ENCODE data around the gene AP5M1.
"Not testable (repeated sequence)": the region's sequence is repeated elsewhere in the genome, so short reads cannot be mapped to it uniquely, and the experiment has no call there.

Gene AP5M1

GRCh38 chr14:57254884-57255283 is 13.9 kb upstream of the AP5M1 start:
- Histone ChIP-seq H3K36me3 (ENCODE audit: control insufficient read depth in 2 of 2, insufficient read depth in 2 of 2, low read length in 2 of 2) (peaks cover 0 to 3% of the 10 kb centered on the region in 2 donors), H3K27ac (ENCODE audit: low read length) (no peak overlapping the region), H3K9ac (ENCODE audit: low read length in 2 of 2) (no peak overlapping the region), H3K4me1 (ENCODE audit: control insufficient read depth, insufficient read depth, low read length) (no peaks in the 10 kb centered on the region), H3K9me3 (ENCODE audit: control insufficient read depth in 2 of 2, low read length in 2 of 2) (no peaks in the 10 kb centered on the region), H3K4me3 (ENCODE audit: low read length in 2 of 2) (no peak overlapping the region), H3K27me3 (ENCODE audit: control insufficient read depth in 1 of 2, insufficient read depth in 2 of 2, low read length in 2 of 2) (no peaks in the 10 kb centered on the region)

DNA sequence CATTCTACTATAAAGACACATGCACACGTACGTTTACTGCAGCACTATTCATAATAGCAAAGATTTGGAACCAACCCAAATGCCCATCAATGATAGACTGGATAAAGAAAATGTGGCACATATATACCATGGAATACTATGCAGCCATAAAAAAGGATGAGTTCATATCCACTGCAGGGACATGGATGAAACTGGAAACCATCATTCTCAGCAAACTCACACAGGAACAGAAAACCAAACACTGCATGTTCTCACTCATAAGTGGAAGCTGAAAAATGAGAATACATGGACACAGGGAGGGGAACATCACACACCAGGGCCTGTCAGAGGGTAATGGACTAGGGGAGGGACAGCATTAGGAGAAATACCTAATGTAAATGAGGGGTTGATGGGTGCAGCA is 10.6 kb upstream of the AP5M1 start:
- not testable (repeated sequence) for H3K4me1 ChIP-seq (ENCODE audit: control insufficient read depth, insufficient read depth, low read length); H3K27me3 ChIP-seq (ENCODE audit: control insufficient read depth in 1 of 2, insufficient read depth in 2 of 2, low read length in 2 of 2); H3K4me3 ChIP-seq (ENCODE audit: low read length in 2 of 2); H3K9me3 ChIP-seq (ENCODE audit: control insufficient read depth in 2 of 2, low read length in 2 of 2); H3K9ac ChIP-seq (ENCODE audit: low read length in 2 of 2); H3K36me3 ChIP-seq (ENCODE audit: control insufficient read depth in 2 of 2, insufficient read depth in 2 of 2, low read length in 2 of 2); H3K27ac ChIP-seq (ENCODE audit: low read length)

DNA sequence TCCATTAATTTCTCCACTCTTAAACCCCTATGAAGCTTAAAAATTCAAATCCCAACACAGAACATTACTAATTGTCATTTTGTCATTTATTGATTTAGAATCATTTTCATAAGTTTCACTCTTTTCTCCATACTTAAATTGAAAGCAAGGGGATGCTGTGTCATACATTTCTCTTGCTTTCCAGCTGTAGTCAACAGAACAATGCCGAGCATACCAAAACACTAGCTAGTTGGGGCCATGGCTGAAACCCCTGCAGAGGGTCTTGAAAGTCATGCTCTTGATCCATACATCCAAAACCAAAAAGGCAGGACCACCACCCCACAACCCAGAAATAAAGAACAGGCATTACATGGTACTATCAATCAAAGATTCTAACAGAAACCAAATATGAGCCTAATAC is 9.1 kb upstream of the AP5M1 start:
- H3K9me3 ChIP-seq (ENCODE audit: control insufficient read depth in 2 of 2, low read length in 2 of 2): no peaks in the 10 kb centered on the region

DNA sequence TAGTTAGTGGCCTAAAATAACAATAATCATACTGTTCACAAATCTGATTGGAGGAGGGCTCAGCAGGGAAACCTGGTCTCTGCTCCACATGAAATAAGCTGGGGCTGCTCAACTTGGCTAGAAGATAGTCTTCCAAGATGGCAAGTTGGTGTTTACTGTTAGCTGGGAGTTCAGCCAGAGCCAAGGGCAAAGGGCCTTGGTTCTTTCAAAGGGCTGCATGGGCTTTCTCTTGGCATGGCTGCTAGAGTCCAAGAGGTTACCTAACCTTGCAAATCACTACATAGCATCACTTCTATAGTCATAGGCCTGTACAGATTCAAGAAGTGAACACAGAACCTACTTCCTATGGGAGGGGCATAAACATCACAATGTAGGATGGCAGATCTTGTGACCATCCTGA is 7.2 kb upstream of the AP5M1 start:
- no peaks in the 10 kb centered on the region for H3K9me3 ChIP-seq (ENCODE audit: control insufficient read depth in 2 of 2, low read length in 2 of 2)
- no peak overlapping the region for H3K4me3 ChIP-seq (ENCODE audit: low read length in 2 of 2)
- peaks cover 3% of the 10 kb centered on the region for H3K4me1 ChIP-seq (ENCODE audit: control insufficient read depth, insufficient read depth, low read length)
- H3K27me3 ChIP-seq (ENCODE audit: control insufficient read depth in 1 of 2, insufficient read depth in 2 of 2, low read length in 2 of 2): no peaks in the 10 kb centered on the region
- H3K27ac ChIP-seq (ENCODE audit: low read length): no peak overlapping the region
- no peak overlapping the region for H3K9ac ChIP-seq (ENCODE audit: low read length in 2 of 2)
- H3K36me3 ChIP-seq (ENCODE audit: control insufficient read depth in 2 of 2, insufficient read depth in 2 of 2, low read length in 2 of 2): no peaks in the 10 kb centered on the region

More for the DNA sequence above, 9.1 kb upstream of the AP5M1 start:
- H3K4me1 ChIP-seq (ENCODE audit: control insufficient read depth, insufficient read depth, low read length): peaks cover 3% of the 10 kb centered on the region
- H3K4me3 ChIP-seq (ENCODE audit: low read length in 2 of 2): no peak overlapping the region
- H3K27ac ChIP-seq (ENCODE audit: low read length): no peak overlapping the region
- peaks cover 0 to 2% of the 10 kb centered on the region in 2 donors for H3K36me3 ChIP-seq (ENCODE audit: control insufficient read depth in 2 of 2, insufficient read depth in 2 of 2, low read length in 2 of 2)
- H3K27me3 ChIP-seq (ENCODE audit: control insufficient read depth in 1 of 2, insufficient read depth in 2 of 2, low read length in 2 of 2): no peaks in the 10 kb centered on the region
- no peak overlapping the region for H3K9ac ChIP-seq (ENCODE audit: low read length in 2 of 2)

- Histone ChIP-seq H3K4me3 (ENCODE audit: low read length in 2 of 2) (no peak overlapping the region), H3K9me3 (ENCODE audit: control insufficient read depth in 2 of 2, low read length in 2 of 2) (no peaks in the 10 kb centered on the region), H3K9ac (ENCODE audit: low read length in 2 of 2) (no peak overlapping the region), H3K27me3 (ENCODE audit: control insufficient read depth in 1 of 2, insufficient read depth in 2 of 2, low read length in 2 of 2) (no peaks in the 10 kb centered on the region), H3K36me3 (ENCODE audit: control insufficient read depth in 2 of 2, insufficient read depth in 2 of 2, low read length in 2 of 2) (no peaks in the 10 kb centered on the region), H3K4me1 (ENCODE audit: control insufficient read depth, insufficient read depth, low read length) (peaks cover 3% of the 10 kb centered on the region), H3K27ac (ENCODE audit: low read length) (no peak overlapping the region)
Measured at GRCh38 chr14:57262117-57262516, 6.7 kb upstream of the AP5M1 start.

GRCh38 chr14:57266065-57266464 is 2.7 kb upstream of the AP5M1 start:
- H3K36me3 ChIP-seq (ENCODE audit: control insufficient read depth in 2 of 2, insufficient read depth in 2 of 2, low read length in 2 of 2): no peaks in the 10 kb centered on the region
- H3K9ac ChIP-seq (ENCODE audit: low read length in 2 of 2): no peak overlapping the region
- H3K27ac ChIP-seq (ENCODE audit: low read length): no peak overlapping the region

DNA sequence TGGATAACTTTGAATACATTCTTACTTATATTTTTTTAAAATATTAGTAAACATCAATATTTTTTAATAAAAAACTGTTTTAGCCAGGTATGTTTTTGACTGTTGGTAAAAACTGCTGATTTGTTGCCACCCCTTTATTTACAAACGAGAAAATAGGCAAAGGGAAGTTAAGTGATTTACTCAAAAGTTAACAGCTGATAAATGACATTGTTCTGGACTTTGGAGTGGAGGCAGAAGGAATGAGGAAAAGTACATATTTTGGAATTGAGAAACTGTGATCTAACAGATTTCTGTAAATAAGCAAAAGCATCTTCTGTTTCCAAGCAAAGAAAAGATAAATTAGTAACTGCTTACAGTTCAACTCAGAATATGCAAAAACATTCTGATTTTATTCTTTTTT is 4.5 kb downstream of the AP5M1 start:
- Histone ChIP-seq H3K36me3 (ENCODE audit: control insufficient read depth in 2 of 2, insufficient read depth in 2 of 2, low read length in 2 of 2) (peaks cover 3 to 5% of the 10 kb centered on the region in 2 donors), H3K4me1 (ENCODE audit: control insufficient read depth, insufficient read depth, low read length) (peaks cover 3% of the 10 kb centered on the region), H3K27ac (ENCODE audit: low read length) (no peak overlapping the region), H3K27me3 (ENCODE audit: control insufficient read depth in 1 of 2, insufficient read depth in 2 of 2, low read length in 2 of 2) (no peaks in the 10 kb centered on the region), H3K9me3 (ENCODE audit: control insufficient read depth in 2 of 2, low read length in 2 of 2) (no peaks in the 10 kb centered on the region), H3K4me3 (ENCODE audit: low read length in 2 of 2) (no peak overlapping the region), H3K9ac (ENCODE audit: low read length in 2 of 2) (no peak overlapping the region)

More at GRCh38 chr14:57266065-57266464, 2.7 kb upstream of the AP5M1 start:
- H3K9me3 ChIP-seq (ENCODE audit: control insufficient read depth in 2 of 2, low read length in 2 of 2): no peaks in the 10 kb centered on the region
- peaks cover 7% of the 10 kb centered on the region for H3K4me1 ChIP-seq (ENCODE audit: control insufficient read depth, insufficient read depth, low read length)
- no peaks in the 10 kb centered on the region for H3K27me3 ChIP-seq (ENCODE audit: control insufficient read depth in 1 of 2, insufficient read depth in 2 of 2, low read length in 2 of 2)
- no peak overlapping the region for H3K4me3 ChIP-seq (ENCODE audit: low read length in 2 of 2)

DNA sequence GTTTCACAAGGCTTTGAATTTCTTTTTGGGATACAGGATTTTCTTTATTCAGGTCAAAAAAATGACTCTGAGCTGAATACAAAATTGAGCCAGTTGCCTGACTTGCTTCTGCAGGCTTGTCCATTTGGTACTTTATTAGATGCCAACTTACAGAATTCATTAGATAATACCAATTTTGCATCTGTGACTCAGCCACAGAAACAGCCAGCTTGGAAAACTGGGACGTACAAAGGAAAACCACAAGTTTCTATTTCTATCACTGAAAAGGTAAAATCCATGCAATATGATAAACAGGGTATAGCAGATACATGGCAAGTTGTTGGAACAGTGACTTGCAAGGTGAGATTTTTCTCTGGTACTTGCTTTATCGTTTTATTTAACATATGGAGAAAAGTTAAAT is 5.8 kb downstream of the AP5M1 start:
- H3K9me3 ChIP-seq (ENCODE audit: control insufficient read depth in 2 of 2, low read length in 2 of 2): no peaks in the 10 kb centered on the region
- no peaks in the 10 kb centered on the region for H3K4me1 ChIP-seq (ENCODE audit: control insufficient read depth, insufficient read depth, low read length)
- H3K36me3 ChIP-seq (ENCODE audit: control insufficient read depth in 2 of 2, insufficient read depth in 2 of 2, low read length in 2 of 2): peaks cover 8% of the 10 kb centered on the region in 2 donors
- H3K9ac ChIP-seq (ENCODE audit: low read length in 2 of 2): no peak overlapping the region
- no peaks in the 10 kb centered on the region for H3K27me3 ChIP-seq (ENCODE audit: control insufficient read depth in 1 of 2, insufficient read depth in 2 of 2, low read length in 2 of 2)
- H3K4me3 ChIP-seq (ENCODE audit: low read length in 2 of 2): no peak overlapping the region
- H3K27ac ChIP-seq (ENCODE audit: low read length): no peak overlapping the region

GRCh38 chr14:57275023-57275664 is 6.4 kb downstream of the AP5M1 start:
- no peaks in the 10 kb centered on the region for H3K9me3 ChIP-seq (ENCODE audit: control insufficient read depth in 2 of 2, low read length in 2 of 2)
- H3K27ac ChIP-seq (ENCODE audit: low read length): no peak overlapping the region
- no peak overlapping the region for H3K4me3 ChIP-seq (ENCODE audit: low read length in 2 of 2)
- no peaks in the 10 kb centered on the region for H3K4me1 ChIP-seq (ENCODE audit: control insufficient read depth, insufficient read depth, low read length)
- no peak overlapping the region for H3K9ac ChIP-seq (ENCODE audit: low read length in 2 of 2)
- no peaks in the 10 kb centered on the region for H3K27me3 ChIP-seq (ENCODE audit: control insufficient read depth in 1 of 2, insufficient read depth in 2 of 2, low read length in 2 of 2)
- H3K36me3 ChIP-seq (ENCODE audit: control insufficient read depth in 2 of 2, insufficient read depth in 2 of 2, low read length in 2 of 2): peaks cover 8% of the 10 kb centered on the region in 2 donors

DNA sequence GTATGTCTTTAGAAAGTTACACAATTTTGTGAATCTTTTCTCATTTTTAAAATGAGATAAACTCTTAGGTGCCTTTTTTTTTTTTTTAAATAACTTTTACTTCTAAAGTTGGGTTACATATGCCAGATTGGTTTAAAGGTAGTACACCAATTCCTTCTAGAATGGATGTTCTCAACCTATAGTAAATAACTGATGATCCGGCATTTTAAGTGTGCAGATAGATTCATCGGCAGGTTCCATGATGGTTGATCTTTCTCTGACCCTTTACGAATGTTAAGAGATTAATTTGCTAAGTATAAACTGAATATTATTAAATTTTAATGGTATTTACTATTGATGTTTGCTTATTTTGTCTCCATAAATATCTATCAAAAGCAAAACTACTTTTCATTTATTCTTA is 8.3 kb downstream of the AP5M1 start:
- Histone ChIP-seq H3K27ac (ENCODE audit: low read length) (no peak overlapping the region), H3K27me3 (ENCODE audit: control insufficient read depth in 1 of 2, insufficient read depth in 2 of 2, low read length in 2 of 2) (no peaks in the 10 kb centered on the region), H3K36me3 (ENCODE audit: control insufficient read depth in 2 of 2, insufficient read depth in 2 of 2, low read length in 2 of 2) (peaks cover 14 to 16% of the 10 kb centered on the region in 2 donors), H3K4me1 (ENCODE audit: control insufficient read depth, insufficient read depth, low read length) (no peaks in the 10 kb centered on the region), H3K9me3 (ENCODE audit: control insufficient read depth in 2 of 2, low read length in 2 of 2) (no peaks in the 10 kb centered on the region), H3K9ac (ENCODE audit: low read length in 2 of 2) (no peak overlapping the region), H3K4me3 (ENCODE audit: low read length in 2 of 2) (no peak overlapping the region)

DNA sequence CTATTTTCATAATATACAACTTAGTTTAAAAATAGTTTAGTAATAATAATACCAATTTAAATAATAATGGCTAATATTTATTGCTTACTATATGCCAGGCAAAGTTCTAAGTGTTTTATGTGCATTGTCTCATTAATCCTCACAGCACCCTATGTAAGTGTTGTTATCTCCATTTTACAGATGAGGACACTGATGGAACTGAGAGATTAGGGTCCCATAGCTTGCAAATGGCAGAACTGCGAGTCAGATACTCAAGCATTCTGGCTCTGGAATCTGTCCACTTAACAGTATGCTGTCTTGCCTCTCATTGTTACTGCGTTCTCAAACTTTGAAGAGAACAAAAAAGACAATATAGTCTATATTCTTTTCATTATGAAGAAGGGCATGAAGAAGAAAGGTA is 19.0 kb downstream of the AP5M1 start:
- no peaks in the 10 kb centered on the region for H3K27me3 ChIP-seq (ENCODE audit: control insufficient read depth in 1 of 2, insufficient read depth in 2 of 2, low read length in 2 of 2)
- H3K36me3 ChIP-seq (ENCODE audit: control insufficient read depth in 2 of 2, insufficient read depth in 2 of 2, low read length in 2 of 2): peaks cover 11 to 13% of the 10 kb centered on the region in 2 donors
- no peak overlapping the region for H3K4me3 ChIP-seq (ENCODE audit: low read length in 2 of 2)
- no peaks in the 10 kb centered on the region for H3K9me3 ChIP-seq (ENCODE audit: control insufficient read depth in 2 of 2, low read length in 2 of 2)
- no peak overlapping the region for H3K27ac ChIP-seq (ENCODE audit: low read length)
- H3K9ac ChIP-seq (ENCODE audit: low read length in 2 of 2): no peak overlapping the region
- no peaks in the 10 kb centered on the region for H3K4me1 ChIP-seq (ENCODE audit: control insufficient read depth, insufficient read depth, low read length)

All from stomach smooth muscle (tissue), 2 donors.